ENCODE data around the gene EMC7.

EMC7 gene

DNA sequence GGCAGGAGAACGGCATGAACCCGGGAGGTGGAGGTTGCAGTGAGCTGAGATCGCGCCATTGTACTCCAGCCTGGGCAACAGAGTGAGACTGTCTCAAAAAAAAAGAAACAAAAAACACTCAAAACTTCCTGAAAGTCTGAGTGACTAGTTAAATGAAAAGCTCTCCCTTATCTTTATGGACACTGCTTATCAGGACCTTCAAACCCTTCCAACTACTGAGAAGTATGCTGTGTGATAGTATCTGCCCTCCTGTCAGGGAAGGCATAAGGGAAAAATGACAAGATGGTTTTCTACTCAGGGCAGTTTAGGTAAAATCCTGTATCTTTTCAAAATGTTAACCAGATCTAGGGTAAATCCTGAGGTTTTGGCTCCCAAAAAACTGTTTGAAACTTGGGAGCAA, 21.8 kb downstream of the EMC7 start:
- no peak overlapping the region for H3K9ac ChIP-seq (ENCODE audit: low read length)
- H3K27ac ChIP-seq (ENCODE audit: low read length), result no peak overlapping the region
- no peaks in the 10 kb centered on the region for H3K9me3 ChIP-seq (ENCODE audit: control insufficient read depth, low read depth, low read length)
- no peak overlapping the region for H3K4me3 ChIP-seq (ENCODE audit: low read length)
- no peaks in the 10 kb centered on the region for H3K27me3 ChIP-seq (ENCODE audit: control insufficient read depth, insufficient read depth, low read length)
- no peaks in the 10 kb centered on the region for H3K4me1 ChIP-seq (ENCODE audit: control insufficient read depth, low read depth, low read length)
- H3K36me3 ChIP-seq (ENCODE audit: control insufficient read depth, low read depth, low read length), result peaks cover 4% of the 10 kb centered on the region

DNA sequence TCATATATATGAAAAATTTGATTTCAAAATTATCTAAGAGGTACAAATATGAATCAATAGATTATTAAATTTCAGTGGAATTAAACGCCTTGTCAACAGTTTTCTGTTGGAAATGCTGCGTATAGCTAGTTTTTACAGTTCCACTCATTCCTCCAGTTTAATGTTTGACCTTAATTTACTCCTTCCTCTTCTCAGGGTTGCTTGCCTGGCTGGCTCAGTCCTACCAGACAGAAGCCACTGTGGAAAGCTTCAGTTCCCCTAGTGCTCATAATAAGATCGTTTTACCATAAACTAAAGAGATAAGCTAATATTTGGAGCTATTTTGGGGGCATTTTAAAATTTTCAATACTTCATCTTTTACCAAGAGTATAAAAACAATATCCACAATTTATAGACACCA, 22.8 kb downstream of the EMC7 start:
- Histone ChIP-seq H3K27me3 (ENCODE audit: control insufficient read depth, insufficient read depth, low read length) (no peaks in the 10 kb centered on the region), H3K27ac (ENCODE audit: low read length) (no peak overlapping the region), H3K9me3 (ENCODE audit: control insufficient read depth, low read depth, low read length) (no peaks in the 10 kb centered on the region), H3K4me3 (ENCODE audit: low read length) (no peak overlapping the region), H3K36me3 (ENCODE audit: control insufficient read depth, low read depth, low read length) (peaks cover 4% of the 10 kb centered on the region), H3K9ac (ENCODE audit: low read length) (no peak overlapping the region), H3K4me1 (ENCODE audit: control insufficient read depth, low read depth, low read length) (no peaks in the 10 kb centered on the region)

DNA sequence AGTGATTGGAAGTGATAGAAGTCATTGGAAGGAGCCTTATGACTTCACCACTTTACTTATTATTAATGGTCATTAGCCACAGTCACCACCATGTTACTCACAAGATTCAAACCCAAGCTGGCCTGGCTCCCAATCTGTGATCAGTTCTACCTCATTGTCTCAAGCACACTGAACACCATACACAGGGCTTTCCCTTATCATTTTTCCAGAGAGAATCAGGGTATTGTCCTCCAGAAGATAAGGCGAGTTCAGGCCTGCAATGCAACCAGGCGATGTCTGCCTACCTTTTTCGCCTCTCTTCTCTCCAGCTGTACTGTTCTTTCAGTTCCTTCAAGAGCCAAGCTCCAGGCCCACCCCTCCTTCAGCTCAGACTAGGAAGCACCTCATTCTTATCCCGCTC, 24.9 kb downstream of the EMC7 start:
- H3K27me3 ChIP-seq (ENCODE audit: control insufficient read depth, insufficient read depth, low read length), result no peaks in the 10 kb centered on the region
- no peak overlapping the region for H3K27ac ChIP-seq (ENCODE audit: low read length)
- no peaks in the 10 kb centered on the region for H3K4me1 ChIP-seq (ENCODE audit: control insufficient read depth, low read depth, low read length)
- H3K9me3 ChIP-seq (ENCODE audit: control insufficient read depth, low read depth, low read length), result no peaks in the 10 kb centered on the region
- no peak overlapping the region for H3K4me3 ChIP-seq (ENCODE audit: low read length)
- no peaks in the 10 kb centered on the region for H3K36me3 ChIP-seq (ENCODE audit: control insufficient read depth, low read depth, low read length)
- no peak overlapping the region for H3K9ac ChIP-seq (ENCODE audit: low read length)

DNA sequence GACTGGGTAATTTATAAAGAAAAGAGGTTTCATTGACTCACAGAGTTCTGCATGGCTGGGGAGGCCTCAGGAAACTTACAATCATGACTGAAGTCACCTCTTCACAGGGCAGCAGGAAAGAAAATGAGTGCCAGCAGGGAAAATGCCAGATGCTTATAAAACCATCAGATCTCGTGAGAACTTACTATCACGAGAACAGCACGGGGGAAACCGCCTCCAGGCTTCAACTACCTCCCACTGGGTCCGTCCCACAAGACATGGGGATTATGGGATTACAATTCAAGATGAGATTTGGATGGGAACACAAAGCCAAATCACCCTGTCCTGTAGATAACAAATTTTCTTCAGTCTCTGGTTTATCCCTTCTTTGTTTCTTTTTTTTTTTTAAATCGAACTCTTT, 31.7 kb downstream of the EMC7 start:
- Histone ChIP-seq H3K9me3 (ENCODE audit: control insufficient read depth, low read depth, low read length) (no peaks in the 10 kb centered on the region), H3K4me3 (ENCODE audit: low read length) (no peak overlapping the region), H3K4me1 (ENCODE audit: control insufficient read depth, low read depth, low read length) (no peaks in the 10 kb centered on the region)

DNA sequence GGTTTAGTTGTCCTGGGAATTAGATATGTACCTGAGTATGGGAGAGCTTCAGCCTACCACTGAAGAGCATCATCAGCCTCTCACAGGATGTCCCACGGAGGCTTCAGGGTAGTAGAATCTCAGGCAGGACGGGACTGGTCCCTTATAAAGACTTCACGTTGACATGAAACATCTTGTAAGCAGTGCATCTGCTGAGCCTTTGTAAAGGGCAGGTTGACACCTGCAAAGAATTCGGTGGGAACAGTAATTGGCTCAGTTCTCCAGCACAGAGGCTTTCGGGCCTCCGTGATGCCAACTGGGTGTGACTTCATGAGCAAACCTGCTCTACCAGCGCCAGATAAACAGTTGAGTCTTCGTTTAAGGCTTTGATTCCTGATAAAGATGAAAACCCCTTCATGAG, 35.7 kb downstream of the EMC7 start:
- Histone ChIP-seq H3K9me3 (ENCODE audit: control insufficient read depth, low read depth, low read length) (no peaks in the 10 kb centered on the region), H3K36me3 (ENCODE audit: control insufficient read depth, low read depth, low read length) (no peaks in the 10 kb centered on the region), H3K27me3 (ENCODE audit: control insufficient read depth, insufficient read depth, low read length) (no peaks in the 10 kb centered on the region), H3K9ac (ENCODE audit: low read length) (no peak overlapping the region), H3K4me1 (ENCODE audit: control insufficient read depth, low read depth, low read length) (no peaks in the 10 kb centered on the region), H3K27ac (ENCODE audit: low read length) (no peak overlapping the region), H3K4me3 (ENCODE audit: low read length) (no peak overlapping the region)

More for the DNA sequence above, 31.7 kb downstream of the EMC7 start:
- H3K27ac ChIP-seq (ENCODE audit: low read length), result no peak overlapping the region
- no peaks in the 10 kb centered on the region for H3K27me3 ChIP-seq (ENCODE audit: control insufficient read depth, insufficient read depth, low read length)
- H3K36me3 ChIP-seq (ENCODE audit: control insufficient read depth, low read depth, low read length), result no peaks in the 10 kb centered on the region
- H3K9ac ChIP-seq (ENCODE audit: low read length), result no peak overlapping the region

GRCh38 chr15:34065261-34065660, 36.4 kb downstream of the EMC7 start:
- H3K4me1 ChIP-seq (ENCODE audit: control insufficient read depth, low read depth, low read length), result no peaks in the 10 kb centered on the region
- H3K27ac ChIP-seq (ENCODE audit: low read length), result no peak overlapping the region
- H3K4me3 ChIP-seq (ENCODE audit: low read length), result no peak overlapping the region
- H3K9me3 ChIP-seq (ENCODE audit: control insufficient read depth, low read depth, low read length), result no peaks in the 10 kb centered on the region
- no peaks in the 10 kb centered on the region for H3K36me3 ChIP-seq (ENCODE audit: control insufficient read depth, low read depth, low read length)
- H3K9ac ChIP-seq (ENCODE audit: low read length), result no peak overlapping the region
- H3K27me3 ChIP-seq (ENCODE audit: control insufficient read depth, insufficient read depth, low read length), result no peaks in the 10 kb centered on the region

DNA sequence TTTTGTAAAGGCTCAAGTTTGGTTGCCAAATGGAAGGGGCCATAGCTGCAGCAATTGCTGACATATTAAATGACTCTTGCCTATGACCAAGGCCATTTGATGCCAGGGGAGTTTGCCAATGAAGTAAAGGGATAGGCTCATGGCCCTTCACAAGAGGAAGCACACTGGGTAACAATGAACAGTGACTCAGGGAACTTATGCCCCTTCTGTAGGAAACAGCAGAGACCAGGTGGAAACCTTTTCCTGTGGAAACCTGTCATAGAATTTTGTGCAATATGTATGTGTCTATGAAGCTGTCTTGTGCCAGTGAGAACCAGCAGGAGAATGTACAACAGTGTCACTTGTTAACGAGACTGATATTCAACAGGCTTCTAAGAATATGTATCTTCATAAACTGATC, 37.2 kb downstream of the EMC7 start:
- no peaks in the 10 kb centered on the region for H3K4me1 ChIP-seq (ENCODE audit: control insufficient read depth, low read depth, low read length)
- no peaks in the 10 kb centered on the region for H3K9me3 ChIP-seq (ENCODE audit: control insufficient read depth, low read depth, low read length)
- no peak overlapping the region for H3K27ac ChIP-seq (ENCODE audit: low read length)
- no peaks in the 10 kb centered on the region for H3K27me3 ChIP-seq (ENCODE audit: control insufficient read depth, insufficient read depth, low read length)
- H3K9ac ChIP-seq (ENCODE audit: low read length), result no peak overlapping the region
- H3K4me3 ChIP-seq (ENCODE audit: low read length), result no peak overlapping the region
- no peaks in the 10 kb centered on the region for H3K36me3 ChIP-seq (ENCODE audit: control insufficient read depth, low read depth, low read length)

- no peaks in the 10 kb centered on the region for H3K9me3 ChIP-seq (ENCODE audit: control insufficient read depth, low read depth, low read length)
- no peaks in the 10 kb centered on the region for H3K4me1 ChIP-seq (ENCODE audit: control insufficient read depth, low read depth, low read length)
- no peak overlapping the region for H3K4me3 ChIP-seq (ENCODE audit: low read length)
- H3K36me3 ChIP-seq (ENCODE audit: control insufficient read depth, low read depth, low read length), result no peaks in the 10 kb centered on the region
- no peak overlapping the region for H3K27ac ChIP-seq (ENCODE audit: low read length)
- H3K9ac ChIP-seq (ENCODE audit: low read length), result no peak overlapping the region
- no peaks in the 10 kb centered on the region for H3K27me3 ChIP-seq (ENCODE audit: control insufficient read depth, insufficient read depth, low read length)
Measured at GRCh38 chr15:34059946-34060345, 41.7 kb downstream of the EMC7 start.

GRCh38 chr15:34059476-34059875, 42.2 kb downstream of the EMC7 start:
- Histone ChIP-seq H3K36me3 (ENCODE audit: control insufficient read depth, low read depth, low read length) (no peaks in the 10 kb centered on the region), H3K9me3 (ENCODE audit: control insufficient read depth, low read depth, low read length) (no peaks in the 10 kb centered on the region), H3K9ac (ENCODE audit: low read length) (no peak overlapping the region), H3K27me3 (ENCODE audit: control insufficient read depth, insufficient read depth, low read length) (no peaks in the 10 kb centered on the region), H3K27ac (ENCODE audit: low read length) (no peak overlapping the region), H3K4me3 (ENCODE audit: low read length) (no peak overlapping the region), H3K4me1 (ENCODE audit: control insufficient read depth, low read depth, low read length) (no peaks in the 10 kb centered on the region)

DNA sequence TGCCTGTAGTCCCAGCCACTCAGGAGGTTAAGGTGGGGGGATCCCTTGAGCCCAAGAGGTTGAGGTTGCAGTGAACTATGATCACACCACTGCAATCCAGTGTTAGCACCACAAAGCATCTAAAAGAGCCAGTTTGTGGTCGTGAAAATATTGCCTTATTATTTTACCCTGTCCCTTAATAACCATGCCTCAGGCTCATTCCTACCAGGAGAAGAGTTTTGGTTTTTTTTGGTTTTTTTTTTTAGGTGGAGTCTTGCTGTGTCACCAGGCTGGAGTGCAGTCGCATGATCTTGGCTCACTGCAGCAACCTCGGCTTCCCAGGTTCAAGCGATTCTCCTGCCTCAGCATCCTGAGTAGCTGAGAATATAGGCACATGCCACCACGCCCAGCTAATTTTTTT, 44.8 kb downstream of the EMC7 start:
- no peaks in the 10 kb centered on the region for H3K27me3 ChIP-seq (ENCODE audit: control insufficient read depth, insufficient read depth, low read length)
- no peak overlapping the region for H3K27ac ChIP-seq (ENCODE audit: low read length)
- H3K36me3 ChIP-seq (ENCODE audit: control insufficient read depth, low read depth, low read length), result no peaks in the 10 kb centered on the region
- no peak overlapping the region for H3K4me3 ChIP-seq (ENCODE audit: low read length)
- no peaks in the 10 kb centered on the region for H3K4me1 ChIP-seq (ENCODE audit: control insufficient read depth, low read depth, low read length)
- no peaks in the 10 kb centered on the region for H3K9me3 ChIP-seq (ENCODE audit: control insufficient read depth, low read depth, low read length)
- no peak overlapping the region for H3K9ac ChIP-seq (ENCODE audit: low read length)

DNA sequence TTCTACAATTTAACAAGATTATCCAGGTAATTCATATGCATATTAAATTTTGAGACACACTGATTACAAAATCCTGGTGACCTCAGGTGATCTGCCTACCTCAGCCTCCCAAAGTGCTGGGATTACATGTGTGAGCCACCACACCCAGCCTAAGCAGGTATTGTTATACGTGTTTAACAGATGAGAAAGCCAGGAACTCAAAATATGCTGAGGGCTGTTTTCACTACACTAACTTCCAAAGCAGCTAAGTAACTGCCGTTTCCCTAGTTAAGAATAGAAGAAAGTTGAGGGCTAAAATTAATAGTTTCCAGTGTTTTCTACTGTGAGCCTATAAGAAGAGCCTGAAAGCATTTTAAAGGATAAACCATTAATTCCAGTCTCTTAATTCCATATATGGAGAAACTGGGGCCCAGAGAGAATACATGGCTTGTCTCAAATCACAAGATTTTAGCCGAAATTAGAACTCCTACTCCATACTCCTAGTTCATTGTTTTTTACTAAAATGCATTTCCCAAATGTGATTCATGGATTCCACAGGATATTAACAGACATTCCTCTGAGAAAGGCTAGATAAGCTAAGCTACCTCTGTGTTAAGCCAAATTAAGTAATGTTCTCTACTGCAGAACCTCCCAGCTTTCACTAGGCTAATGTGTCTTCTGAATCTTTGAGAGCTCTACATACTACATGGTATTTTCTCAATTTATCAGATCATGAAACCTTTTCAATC, 45.6 kb downstream of the EMC7 start:
- Histone ChIP-seq H3K9me3 (ENCODE audit: control insufficient read depth, low read depth, low read length) (peaks cover 5% of the 10 kb centered on the region), H3K36me3 (ENCODE audit: control insufficient read depth, low read depth, low read length) (no peaks in the 10 kb centered on the region), H3K9ac (ENCODE audit: low read length) (no peak overlapping the region), H3K4me1 (ENCODE audit: control insufficient read depth, low read depth, low read length) (no peaks in the 10 kb centered on the region), H3K27ac (ENCODE audit: low read length) (no peak overlapping the region), H3K4me3 (ENCODE audit: low read length) (no peak overlapping the region), H3K27me3 (ENCODE audit: control insufficient read depth, insufficient read depth, low read length) (no peaks in the 10 kb centered on the region)

DNA sequence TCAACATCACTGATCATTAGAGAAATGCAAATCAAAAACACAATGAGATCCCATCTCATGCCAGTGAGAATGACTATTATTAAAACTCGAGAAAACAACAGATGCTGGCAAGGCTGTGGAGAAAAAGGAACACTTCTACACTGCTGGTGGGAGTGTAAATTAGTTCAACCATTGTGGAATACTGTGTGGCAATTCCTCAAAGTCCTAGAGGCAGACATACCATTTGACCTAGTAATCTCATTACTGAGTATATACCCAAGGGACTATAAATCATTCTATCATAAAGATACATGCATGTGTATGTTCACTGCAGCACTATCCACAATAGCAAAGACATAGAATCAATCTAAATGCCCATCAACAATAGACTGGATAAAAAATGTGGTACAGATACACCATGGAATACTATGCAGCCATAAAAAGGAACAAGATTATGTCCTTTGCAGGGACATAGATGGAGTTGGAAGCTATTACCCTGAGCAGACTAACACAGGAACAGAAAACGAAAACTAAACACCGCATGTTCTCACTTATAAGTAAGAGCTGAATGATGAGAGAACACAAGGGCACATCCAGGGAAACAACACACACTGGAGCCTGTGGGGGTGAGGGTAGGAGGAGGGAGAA, 47.5 kb downstream of the EMC7 start:
- no peaks in the 10 kb centered on the region for H3K36me3 ChIP-seq (ENCODE audit: control insufficient read depth, low read depth, low read length)
- no peak overlapping the region for H3K9ac ChIP-seq (ENCODE audit: low read length)
- no peak overlapping the region for H3K4me3 ChIP-seq (ENCODE audit: low read length)
- H3K27me3 ChIP-seq (ENCODE audit: control insufficient read depth, insufficient read depth, low read length), result no peaks in the 10 kb centered on the region
- H3K9me3 ChIP-seq (ENCODE audit: control insufficient read depth, low read depth, low read length), result peaks cover 8% of the 10 kb centered on the region
- H3K4me1 ChIP-seq (ENCODE audit: control insufficient read depth, low read depth, low read length), result no peaks in the 10 kb centered on the region
- no peak overlapping the region for H3K27ac ChIP-seq (ENCODE audit: low read length)

Measured in iPS-18a (cell line).